ENCODE measurements around the gene PIP5K1B.

Gene PIP5K1B

DNA sequence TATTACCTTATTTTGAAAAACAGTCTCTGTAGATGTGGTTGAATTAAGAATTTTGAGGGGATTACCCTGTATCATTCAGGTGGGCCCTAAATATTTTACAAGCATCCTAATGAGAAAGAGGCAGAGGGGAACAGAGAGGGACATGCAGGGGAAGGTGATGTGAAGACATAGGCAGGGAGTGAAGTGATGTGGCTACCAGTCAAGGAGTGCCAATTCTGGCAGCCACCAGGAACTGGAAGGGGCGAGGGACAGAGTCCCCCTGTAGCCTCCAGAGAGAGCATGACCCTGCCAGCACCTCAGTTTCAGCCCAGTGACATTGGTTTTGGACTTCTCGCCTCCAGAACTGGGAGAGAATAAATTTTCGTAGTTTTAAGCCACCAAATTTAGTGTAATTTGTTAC is 44.1 kb downstream of the PIP5K1B start:
- TF ChIP-seq CTCF (IDR thresholded peaks at IDR 0.05; ENCODE audit: control insufficient read depth, insufficient read depth, low read depth, low read length, missing control alignments): no peak
- DNase-seq (ENCODE audit: low read depth): no peak
- H3K4me3 ChIP-seq (ENCODE audit: control insufficient read depth, low read depth, low read length): no peak overlapping the region

- TF ChIP-seq CTCF (IDR thresholded peaks at IDR 0.05; ENCODE audit: control insufficient read depth, insufficient read depth, low read depth, low read length, missing control alignments): no peak
- no peak overlapping the region for H3K4me3 ChIP-seq (ENCODE audit: control insufficient read depth, low read depth, low read length)
- no peak for DNase-seq (ENCODE audit: low read depth)
Measured at GRCh38 chr9:68749579-68750159, 44.6 kb downstream of the PIP5K1B start.

DNA sequence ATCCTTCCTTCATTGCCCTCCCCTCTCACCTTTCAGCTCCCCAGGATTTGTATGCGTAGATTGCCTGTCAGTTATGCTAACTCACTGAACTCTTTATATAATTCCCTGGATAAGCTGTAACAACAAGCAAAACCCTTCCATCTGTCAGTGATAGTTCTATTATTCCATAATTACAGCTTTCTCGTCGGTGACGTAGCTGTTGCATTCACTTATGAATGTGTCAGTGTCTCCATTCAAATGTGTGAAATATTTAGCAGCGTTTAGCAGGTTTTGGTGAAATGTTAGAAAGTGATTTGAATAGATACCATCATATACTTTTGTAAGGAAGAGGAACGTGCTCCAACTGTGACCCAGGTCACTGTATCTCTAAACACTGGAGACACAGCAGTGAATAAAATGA is 45.2 kb downstream of the PIP5K1B start:
- no peak overlapping the region for H3K4me3 ChIP-seq (ENCODE audit: control insufficient read depth, low read depth, low read length)
- TF ChIP-seq CTCF (IDR thresholded peaks at IDR 0.05; ENCODE audit: control insufficient read depth, insufficient read depth, low read depth, low read length, missing control alignments): no peak
- DNase-seq (ENCODE audit: low read depth): no peak

DNA sequence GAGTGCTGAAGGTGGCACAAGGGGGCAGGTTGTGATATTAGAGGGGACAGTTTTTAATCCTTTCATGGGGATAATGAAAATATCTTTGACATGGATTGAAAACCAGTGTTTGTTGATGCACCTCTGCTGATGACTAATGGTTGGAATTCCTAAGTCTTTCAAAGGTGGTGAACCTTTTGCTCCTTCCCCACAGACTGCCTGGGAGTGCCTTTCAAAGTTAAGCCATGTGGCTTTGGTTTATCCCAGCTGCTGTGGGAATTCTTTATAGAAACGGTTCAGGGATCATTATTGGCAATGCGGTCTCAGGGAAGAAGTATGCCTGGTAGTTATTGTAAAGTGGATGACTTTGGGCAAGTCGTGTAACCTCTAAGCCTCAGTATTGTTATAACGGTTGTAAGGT is 45.7 kb downstream of the PIP5K1B start:
- TF ChIP-seq CTCF (IDR thresholded peaks at IDR 0.05; ENCODE audit: control insufficient read depth, insufficient read depth, low read depth, low read length, missing control alignments): no peak
- H3K4me3 ChIP-seq (ENCODE audit: control insufficient read depth, low read depth, low read length): no peak overlapping the region
- DNase-seq (ENCODE audit: low read depth): no peak

DNA sequence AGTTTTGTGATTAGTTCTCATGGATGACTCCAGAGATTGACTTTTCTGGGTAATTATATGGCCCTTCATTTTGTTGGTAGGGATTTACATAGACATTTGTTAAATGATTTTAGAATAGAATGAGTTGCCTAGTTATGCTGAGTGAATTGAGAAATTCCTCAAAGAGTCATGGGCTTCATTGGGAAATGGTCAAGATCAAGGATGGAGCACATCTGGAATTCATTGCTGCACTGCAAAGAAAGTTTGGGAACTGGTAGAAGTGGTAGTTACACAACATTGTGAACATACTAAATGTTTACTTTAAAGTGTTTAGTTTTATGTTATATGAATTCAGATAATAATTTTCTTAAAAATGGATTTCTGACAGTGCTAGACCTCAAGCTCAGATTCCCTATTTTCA is 46.5 kb downstream of the PIP5K1B start:
- no peak for DNase-seq (ENCODE audit: low read depth)
- TF ChIP-seq CTCF (IDR thresholded peaks at IDR 0.05; ENCODE audit: control insufficient read depth, insufficient read depth, low read depth, low read length, missing control alignments): no peak
- no peak overlapping the region for H3K4me3 ChIP-seq (ENCODE audit: control insufficient read depth, low read depth, low read length)

GRCh38 chr9:68755051-68755450 is 50.0 kb downstream of the PIP5K1B start:
- no peak for TF ChIP-seq CTCF (IDR thresholded peaks at IDR 0.05; ENCODE audit: control insufficient read depth, insufficient read depth, low read depth, low read length, missing control alignments)
- no peak overlapping the region for H3K4me3 ChIP-seq (ENCODE audit: control insufficient read depth, low read depth, low read length)
- DNase-seq (ENCODE audit: low read depth): no peak

DNA sequence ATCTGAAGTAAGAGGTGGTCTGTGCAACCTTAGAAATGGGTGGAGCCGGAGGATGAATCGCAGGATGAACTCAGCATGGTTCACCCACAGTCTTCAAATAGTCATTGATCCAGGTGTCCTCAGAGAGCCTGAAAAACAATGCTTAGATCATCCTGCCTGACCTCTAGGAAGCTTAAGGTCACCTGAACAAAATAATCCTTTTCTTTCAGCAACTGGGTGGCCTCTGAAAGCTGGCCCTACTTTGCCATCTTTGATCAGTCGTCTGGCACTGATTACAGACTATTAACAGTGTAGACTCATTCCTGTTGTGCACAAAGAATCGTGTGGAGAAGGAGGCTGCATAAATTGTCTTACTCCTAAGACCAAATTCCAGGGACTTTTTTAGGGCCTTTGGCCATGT is 50.7 kb downstream of the PIP5K1B start:
- DNase-seq (ENCODE audit: low read depth): no peak
- no peak for TF ChIP-seq CTCF (IDR thresholded peaks at IDR 0.05; ENCODE audit: control insufficient read depth, insufficient read depth, low read depth, low read length, missing control alignments)
- H3K4me3 ChIP-seq (ENCODE audit: control insufficient read depth, low read depth, low read length): no peak overlapping the region

All from AG09309 (cell line).